Breast epithelium (tissue), 3 donors: ENCODE results near the gene MRC2.

Experiments used
- POLR2A ChIP-seq: fragments of 450-650 bp; IDR thresholded peaks from one replicate; pipeline ENCODE4 v1.6.1; 2016; ENCODE audit warnings: antibody characterized with exemption, mild to moderate bottlenecking, moderate library complexity
- POLR2AphosphoS5 ChIP-seq, 3 donors: sonication (generic); formaldehyde crosslinking; IDR thresholded peaks; one replicate each; pipeline ENCODE4 v1.6.1; 2017; ENCODE audit warnings: antibody characterized with exemption in 3 of 3
- TF ChIP-seq, protein P1 (sequence below), 3 donors: fragments of 450-650 bp; IDR thresholded peaks; one replicate each; pipeline ENCODE4 v1.5.1; 2016 to 2017; ENCODE audit warnings: antibody characterized with exemption in 3 of 3, mild to moderate bottlenecking in 3 of 3, moderate library complexity in 3 of 3

DNA sequence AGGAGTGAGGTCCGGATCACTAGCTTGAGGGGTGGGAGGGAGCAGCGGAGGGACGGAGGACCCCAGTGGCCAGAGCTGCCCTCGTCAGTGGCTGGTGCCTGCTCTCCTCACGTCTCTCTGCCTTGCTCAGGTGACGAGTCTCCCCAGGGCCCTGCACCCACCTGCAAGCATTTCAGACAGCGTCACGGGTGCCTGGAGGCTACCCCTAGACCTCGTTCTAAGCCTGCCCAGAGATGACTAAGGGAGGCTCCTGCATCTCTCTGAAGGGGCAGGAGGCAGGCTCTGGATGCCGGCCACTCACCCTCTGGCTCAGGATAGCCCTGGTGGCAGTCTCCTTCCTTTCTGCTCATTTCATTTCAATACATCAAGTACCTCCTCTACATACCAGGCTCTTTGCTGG is 68.8 kb downstream of the MRC2 start:
- TF ChIP-seq POLR2A (no peak), POLR2AphosphoS5 (IDR thresholded peaks at IDR 0.05) (no peak)
- TF ChIP-seq, protein P1, sequence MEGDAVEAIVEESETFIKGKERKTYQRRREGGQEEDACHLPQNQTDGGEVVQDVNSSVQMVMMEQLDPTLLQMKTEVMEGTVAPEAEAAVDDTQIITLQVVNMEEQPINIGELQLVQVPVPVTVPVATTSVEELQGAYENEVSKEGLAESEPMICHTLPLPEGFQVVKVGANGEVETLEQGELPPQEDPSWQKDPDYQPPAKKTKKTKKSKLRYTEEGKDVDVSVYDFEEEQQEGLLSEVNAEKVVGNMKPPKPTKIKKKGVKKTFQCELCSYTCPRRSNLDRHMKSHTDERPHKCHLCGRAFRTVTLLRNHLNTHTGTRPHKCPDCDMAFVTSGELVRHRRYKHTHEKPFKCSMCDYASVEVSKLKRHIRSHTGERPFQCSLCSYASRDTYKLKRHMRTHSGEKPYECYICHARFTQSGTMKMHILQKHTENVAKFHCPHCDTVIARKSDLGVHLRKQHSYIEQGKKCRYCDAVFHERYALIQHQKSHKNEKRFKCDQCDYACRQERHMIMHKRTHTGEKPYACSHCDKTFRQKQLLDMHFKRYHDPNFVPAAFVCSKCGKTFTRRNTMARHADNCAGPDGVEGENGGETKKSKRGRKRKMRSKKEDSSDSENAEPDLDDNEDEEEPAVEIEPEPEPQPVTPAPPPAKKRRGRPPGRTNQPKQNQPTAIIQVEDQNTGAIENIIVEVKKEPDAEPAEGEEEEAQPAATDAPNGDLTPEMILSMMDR (IDR thresholded peaks at IDR 0.05): no peak
